NCI-H82 (cell line): ENCODE data around the gene RBM3.
"Not testable (repeated sequence)": the region's sequence is repeated elsewhere in the genome, so short reads cannot be mapped to it uniquely, and the experiment has no call there.

ENCODE experiments used
- DNase-seq: peaks from one replicate; lab custom pipeline; 2025; lab: John Stamatoyannopoulos, UW

The RBM3 gene

DNA sequence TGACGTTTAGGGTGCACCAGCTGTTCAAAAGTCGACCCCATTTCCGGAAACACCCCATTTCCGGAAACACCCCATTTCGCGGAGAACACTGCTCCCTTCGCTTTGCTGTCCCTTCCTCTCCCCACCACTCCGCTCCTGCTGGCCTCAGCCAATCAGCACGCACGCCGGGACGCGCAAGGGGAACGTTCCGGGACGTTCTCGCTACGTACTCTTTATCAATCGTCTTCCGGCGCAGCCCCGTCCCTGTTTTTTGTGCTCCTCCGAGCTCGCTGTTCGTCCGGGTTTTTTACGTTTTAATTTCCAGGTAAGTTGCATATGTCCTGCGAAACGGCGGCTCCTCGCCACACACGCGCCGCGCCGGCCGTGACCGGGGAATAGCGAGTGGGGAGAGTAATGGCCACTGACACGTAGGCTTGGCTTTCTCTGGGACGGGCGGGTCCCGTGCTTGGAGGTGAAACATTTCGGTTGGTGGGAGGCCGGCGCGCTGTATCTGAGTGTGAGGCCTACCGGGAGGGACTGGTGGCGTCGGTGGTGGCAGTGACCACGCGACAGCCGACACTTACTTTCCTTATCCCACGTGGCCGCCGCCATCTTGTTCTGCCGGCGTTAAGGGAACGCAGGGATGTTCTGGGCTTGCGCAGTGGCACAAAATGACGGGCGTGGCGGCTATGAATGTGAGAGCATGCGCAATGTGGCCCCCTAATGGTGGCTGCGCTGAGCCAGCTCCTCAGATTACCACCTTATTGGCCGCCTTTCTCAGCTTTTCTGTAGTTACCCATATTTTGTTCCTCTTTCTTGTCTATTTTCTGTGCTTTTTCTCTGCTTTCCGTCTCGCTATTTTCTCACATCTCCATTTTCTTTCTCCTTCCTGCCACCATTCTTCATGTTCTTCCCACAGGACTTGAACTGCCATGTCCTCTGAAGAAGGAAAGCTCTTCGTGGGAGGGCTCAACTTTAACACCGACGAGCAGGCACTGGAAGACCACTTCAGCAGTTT is at the start of gene RBM3:
Gene RBM3, plus strand, starts transcription at position 215 of the 997 bp plus-strand sequence. Its CDS starts 697 bp downstream, at position 912.
- peak; percentile 97 for DNase-seq

DNA sequence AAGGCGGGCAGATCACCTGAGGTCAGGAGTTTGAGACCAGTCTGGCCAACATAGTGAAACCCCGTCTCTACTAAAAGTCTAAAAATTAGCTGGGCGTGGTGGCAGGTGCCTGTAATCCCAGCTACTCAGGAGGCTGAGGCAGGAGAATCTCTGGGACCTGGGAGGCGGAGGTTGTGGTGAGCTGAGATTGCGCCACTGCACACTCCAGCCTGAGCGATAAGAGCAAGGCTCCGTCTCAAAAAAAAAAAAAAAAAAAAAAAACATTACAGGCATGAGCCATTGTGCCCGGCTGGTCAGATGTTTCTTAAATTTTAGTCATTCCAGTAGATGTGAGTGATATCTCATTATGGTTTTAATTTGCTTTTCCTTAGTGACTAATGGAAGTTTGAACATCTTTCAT is 48.4 kb upstream of the RBM3 start:
- DNase-seq = not testable (repeated sequence)

DNA sequence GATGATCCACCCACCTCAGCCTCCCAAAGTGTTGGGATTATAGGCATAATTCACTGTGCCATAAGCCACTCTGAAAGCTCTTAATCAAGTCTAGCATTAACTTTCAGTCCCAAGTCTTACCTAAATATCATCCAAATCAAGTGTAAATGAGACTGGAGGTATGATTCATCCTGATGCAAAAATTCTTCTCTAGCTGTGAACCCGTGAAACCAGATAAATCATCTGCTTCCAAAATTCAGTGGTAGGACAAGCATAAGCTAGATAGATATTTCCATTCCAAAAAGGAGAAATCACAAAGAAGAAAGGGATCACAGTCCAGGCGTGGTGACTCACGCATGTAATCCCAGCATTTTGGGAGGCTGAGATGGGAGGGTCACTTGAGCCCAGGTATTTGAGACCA is 43.5 kb upstream of the RBM3 start:
- DNase-seq = no peak

DNA sequence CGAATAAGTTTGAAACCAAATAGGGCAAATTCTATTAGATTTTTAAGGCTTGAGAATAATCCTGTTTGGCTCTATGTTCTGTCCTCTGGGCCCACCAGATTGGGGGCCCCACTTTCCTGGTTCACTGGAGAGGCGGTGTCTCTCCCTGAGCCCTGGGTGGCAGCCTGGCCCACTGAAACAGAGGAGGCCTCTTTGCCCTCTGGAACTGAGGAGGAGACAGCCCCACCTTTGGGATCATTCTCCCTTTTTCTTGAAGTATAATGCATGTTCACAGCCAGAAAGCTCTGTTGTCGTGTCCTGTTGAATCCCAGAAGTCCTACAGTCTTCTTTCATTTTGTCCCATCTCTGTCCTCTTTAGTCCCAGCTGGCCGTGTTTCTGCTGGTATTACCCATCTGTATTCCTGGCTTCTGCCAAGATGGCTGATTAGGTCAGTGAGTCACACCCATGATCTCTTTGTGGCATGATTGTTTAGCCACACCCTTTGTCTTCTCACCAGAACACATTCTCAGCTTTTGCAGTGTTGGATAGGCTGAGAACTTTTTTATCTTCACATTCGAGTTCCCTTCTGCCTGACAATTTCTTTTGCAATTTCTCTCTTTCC is 42.8 kb upstream of the RBM3 start:
- DNase-seq = peak; percentile 6

DNA sequence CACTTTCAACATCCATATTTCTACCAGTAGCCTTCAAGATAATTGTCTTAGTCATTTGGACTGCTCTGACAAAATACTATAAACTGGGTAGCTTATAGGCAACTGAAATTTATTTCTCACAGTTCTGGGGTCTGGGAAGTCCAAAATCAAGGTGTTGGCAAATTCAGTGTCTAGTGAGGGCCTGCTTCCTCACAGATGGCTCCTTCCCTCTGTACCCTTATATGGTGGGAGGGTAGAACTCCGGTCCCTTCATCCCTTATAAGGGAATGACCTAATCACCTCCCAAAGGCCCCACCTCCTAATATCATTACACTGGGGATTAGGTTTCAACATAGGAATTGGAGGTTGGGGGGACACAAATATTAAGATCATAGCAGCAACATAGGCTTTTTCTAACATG is 42.1 kb upstream of the RBM3 start:
- peak; percentile 72 for DNase-seq

DNA sequence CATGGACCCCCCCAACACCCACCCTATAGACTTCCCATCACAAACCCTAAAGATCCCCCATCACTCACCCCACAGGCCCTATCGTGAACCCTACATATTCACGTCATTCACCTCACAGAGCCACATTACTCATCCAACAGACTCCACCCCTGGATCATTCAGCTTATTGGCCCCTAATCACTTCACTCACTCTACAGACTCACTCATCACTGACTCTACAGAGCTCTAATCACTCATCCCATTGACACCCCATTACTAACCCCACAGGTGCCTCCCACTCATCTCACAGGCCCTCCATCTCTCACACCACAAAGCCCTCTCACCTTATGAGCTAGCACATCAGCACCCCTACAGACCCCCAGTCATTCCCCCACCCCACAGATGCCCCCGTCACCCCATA is 41.1 kb upstream of the RBM3 start:
- DNase-seq = peak; percentile 6

DNA sequence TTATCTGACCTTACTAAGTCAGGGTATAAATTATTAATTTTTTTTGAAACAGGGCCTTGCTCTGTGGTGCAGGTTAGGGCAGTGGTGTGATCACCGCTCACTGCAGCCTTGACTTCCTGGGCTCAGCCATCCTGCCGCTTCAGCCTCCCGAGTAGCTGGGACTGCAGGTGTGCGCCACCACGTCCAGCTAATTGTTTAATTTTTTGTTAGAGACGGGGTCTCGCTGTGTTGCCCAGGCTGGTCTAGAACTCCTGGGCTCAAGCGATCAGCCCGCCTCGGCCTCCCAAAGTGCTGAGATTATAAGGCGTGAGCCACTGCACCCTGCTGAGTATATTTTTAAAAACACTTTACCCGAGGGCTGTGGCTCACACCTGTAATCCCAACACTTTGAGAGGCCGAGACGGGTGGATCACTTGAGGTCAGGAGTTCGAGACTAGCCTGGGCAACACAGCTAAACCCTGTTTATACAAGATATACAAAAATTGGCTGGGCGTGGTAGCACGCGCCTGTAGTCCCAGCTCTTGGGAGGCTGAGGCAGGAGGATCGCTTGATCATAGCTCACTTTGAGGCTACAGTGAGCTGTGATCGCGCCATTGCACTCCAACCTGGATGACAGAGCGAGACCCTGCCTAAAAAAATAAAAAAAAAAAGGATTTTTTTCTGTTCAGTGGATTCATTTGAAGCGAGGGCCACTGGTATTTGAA is 35.5 kb upstream of the RBM3 start:
- DNase-seq = no peak

DNA sequence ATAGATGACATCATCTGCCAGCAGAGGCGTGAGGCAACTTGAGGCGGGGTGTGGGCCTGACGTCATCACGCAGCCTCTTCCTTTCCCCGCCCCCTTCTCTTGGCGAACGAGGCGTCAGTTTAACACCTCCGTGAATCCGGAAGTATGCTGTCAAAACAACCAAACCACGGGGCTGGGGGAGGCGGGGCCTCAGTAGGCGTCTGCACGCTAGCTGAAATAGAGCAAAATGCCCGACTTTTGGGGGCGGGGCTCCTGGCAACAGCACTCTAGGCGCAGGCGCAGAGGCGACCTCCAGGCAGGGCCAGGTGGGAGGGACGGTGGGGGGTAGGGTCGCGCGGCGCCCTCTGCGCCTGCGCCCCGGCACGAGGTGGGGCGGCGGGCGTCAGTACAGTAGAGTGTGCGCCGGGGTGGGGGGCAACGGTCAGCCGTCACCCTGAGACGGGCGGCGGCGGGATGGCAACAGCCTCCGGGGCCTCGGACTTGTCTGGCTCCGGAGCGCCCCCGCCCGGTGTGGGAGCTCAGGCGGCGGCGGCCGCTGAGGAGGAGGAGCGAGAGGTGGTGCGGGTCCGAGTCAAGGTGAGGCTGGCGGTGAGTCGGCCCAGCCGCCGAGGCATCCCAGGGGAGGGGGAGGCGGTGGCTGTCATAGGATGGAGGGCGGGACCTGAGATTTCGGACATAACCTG is 34.8 kb upstream of the RBM3 start, which contains the start of gene TBC1D25:
Gene TBC1D25, plus strand, starts transcription at position 370 of the 683 bp plus-strand sequence. Its CDS starts 84 bp downstream, at position 454.
- DNase-seq = peak; percentile 99

DNA sequence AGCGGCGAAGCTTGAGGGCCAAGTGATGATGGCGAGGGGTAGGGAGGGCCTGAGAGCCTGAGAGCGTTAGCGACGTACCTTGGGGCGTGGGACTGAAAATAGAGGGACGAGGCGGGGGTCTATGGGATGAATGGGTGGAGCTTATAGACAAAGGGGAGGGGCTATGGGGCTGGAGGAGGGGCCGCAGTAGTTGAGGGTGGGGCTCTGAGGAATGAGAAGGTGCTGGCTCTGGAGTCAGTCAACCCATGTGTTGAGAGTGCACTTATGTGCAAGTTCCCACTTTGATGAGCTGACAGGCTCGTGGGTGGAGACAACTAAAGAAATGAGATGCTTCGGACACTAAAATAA is 34.3 kb upstream of the RBM3 start:
- DNase-seq = peak; percentile 87

DNA sequence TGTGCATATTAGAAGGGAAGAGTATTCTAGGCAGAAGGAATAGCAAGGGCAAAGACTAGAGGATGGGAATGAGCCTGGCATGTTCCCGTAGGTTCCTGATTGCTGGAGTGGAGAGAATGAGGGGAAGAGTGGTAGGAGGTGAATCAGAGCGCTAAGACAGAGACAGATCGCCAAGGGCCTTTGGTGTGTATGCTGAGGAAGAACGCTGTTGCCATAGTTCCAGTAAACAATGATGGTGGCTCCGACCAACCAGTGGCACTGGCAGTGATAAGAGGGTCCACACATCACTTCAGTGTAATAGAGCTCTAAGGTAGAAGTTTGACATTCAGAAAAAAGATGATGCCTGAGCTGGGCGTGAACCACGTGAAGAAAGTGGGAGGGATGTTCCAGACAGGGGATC is 33.8 kb upstream of the RBM3 start:
- no peak for DNase-seq

DNA sequence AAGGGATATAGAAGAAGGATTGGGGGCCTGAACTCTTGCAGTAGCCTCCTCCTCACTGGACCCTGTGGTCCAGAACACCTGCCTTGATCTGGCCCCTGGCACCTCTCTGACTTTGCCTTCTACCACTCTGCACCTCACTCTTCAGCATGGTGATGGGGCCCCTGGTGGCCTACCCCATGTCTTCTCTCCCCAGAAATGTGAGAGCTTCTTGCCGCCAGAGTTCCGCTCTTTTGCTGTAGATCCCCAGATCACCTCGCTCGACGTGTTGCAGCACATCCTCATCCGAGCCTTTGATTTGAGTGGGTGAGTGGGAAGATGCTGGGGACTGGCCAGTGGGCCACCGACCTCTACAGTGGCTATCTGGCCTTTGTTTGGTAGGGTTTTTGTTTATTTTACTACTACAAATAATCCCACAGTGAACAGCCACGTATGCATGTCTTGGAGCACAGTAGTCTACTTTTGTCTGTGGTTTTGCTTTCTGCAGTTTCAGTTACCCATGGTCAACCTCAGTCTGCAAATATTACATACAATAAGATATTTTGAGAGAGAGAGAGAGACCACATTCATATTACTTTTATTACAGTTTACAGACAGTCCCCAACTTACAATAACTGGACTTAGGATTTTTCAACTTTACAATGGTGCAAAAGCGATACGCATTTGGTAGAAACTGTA is 33.0 kb upstream of the RBM3 start:
- no peak for DNase-seq

DNA sequence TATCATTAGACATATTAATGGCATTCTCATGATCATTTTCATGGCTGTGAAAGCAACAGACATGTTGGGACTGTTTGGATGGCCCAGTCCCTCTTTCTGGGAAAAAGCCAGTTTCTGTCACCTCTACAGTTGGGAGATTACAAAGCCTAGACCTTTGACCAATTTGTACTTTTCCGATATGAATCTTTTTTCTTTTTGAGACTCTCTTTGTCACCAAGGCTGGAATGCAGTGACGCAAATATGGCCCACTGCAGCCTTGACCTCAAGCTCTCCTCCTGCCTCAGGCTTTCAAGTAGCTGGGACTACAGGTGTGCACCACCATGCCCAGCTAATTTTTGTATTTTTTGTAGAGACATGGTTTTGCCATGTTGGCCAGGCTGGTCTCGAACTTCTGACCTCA is 25.4 kb upstream of the RBM3 start:
- no peak for DNase-seq

DNA sequence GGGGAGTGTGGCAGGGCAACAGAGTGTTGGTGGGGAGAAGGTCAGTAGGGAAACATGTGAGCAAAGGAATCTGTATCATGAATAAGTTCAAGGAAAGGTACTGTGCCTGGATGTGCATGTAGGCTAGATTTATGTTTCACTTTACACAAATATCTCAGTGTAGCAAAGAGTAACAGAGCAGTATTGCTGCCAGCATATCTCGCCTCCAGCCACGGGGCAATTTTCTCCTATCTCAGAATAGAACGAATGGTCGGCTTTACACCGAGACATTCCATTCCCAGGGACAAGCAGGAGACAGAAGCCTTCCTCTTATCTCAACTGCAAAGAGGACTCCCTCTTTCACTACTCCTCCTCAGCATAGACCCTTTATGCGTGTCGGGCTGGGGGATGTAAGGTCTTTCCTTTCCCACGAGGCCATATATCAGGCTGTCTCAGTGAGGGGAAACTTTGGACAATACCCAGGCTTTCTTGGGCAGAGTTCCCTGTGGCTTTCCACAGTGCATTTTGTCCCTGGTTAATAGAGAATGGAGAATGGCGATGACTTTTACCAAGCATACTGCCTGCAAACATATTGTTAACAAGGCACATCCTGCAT is 18.5 kb upstream of the RBM3 start:
- DNase-seq = not testable (repeated sequence)

DNA sequence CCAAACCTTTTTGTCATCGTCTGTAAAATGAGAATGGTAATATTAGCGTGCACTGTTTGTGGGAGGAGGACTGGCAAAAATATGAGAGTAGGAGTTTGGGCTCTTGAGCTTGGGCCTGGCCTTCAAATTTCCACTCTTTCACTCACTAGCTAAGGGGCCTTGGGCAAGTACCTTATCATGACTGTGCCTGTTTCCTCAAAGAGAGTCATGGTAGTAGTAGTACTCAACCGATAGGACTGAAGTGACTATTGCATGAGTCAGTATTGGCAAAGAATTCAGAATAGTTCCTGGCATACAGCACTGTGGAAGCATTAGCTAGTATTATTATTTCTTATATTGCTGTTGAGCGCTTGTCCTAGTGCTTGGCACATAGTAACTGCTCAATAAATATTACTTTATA is 16.0 kb upstream of the RBM3 start:
- DNase-seq = no peak

DNA sequence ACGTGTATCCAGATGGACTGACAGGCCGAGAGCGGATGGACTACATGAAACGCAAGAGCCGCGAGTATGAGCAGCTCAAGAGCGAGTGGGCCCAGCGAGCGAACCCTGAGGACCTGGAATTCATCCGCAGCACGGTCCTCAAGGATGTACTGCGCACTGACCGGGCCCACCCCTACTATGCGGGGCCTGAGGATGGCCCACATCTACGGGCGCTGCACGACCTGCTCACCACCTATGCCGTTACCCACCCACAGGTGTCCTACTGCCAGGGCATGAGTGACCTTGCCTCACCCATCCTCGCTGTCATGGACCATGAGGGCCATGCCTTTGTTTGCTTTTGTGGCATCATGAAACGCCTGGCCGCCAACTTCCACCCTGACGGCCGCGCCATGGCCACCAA is 14.6 kb upstream of the RBM3 start:
- no peak for DNase-seq

DNA sequence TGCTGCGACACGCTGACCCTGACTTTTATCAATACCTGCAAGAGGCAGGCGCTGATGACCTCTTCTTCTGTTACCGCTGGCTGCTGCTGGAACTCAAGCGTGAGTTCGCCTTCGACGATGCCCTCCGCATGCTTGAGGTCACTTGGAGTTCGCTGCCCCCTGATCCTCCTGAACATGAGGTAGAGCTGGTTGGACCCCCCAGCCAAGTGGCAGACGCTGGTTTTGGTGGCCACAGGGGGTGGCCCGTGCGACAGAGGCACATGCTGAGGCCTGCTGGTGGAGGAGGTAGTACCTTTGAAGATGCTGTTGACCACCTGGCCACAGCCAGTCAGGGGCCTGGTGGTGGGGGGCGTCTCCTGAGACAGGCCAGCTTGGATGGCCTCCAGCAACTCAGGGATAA is 14.2 kb upstream of the RBM3 start:
- no peak for DNase-seq

DNA sequence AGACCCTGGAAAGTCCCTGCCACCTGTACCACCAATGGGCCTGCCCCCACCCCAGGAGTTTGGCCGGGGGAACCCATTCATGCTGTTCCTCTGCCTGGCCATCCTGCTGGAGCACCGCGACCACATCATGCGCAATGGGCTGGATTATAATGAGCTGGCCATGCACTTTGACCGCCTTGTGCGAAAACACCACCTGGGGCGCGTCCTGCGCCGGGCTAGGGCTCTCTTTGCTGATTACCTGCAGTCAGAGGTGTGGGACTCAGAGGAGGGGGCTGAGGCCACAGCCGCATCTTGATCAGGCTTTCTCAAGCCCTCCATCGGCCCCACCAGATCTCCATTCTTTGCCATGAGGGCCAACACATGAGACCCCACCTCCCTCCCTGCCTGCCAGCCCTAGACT is 13.6 kb upstream of the RBM3 start:
- DNase-seq = no peak

DNA sequence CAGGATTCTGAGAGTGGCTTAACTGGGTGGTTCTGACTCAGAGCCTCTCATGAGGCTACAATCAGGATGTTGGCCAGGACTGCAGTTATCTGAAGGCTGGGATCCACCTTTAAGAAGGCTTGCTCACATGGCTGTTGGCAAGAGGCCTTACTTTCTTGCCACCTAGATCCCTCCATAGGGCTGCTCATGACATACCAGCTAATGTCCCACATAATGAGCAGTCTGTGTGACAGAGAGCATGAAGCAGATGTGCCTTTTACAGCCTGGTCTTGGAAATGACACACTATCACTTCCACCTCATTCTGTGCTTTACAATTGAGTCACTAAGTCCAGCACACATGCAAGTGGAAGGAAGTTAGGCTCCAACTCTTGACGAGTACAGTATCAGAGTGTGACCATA is 4.3 kb upstream of the RBM3 start:
- DNase-seq = no peak

DNA sequence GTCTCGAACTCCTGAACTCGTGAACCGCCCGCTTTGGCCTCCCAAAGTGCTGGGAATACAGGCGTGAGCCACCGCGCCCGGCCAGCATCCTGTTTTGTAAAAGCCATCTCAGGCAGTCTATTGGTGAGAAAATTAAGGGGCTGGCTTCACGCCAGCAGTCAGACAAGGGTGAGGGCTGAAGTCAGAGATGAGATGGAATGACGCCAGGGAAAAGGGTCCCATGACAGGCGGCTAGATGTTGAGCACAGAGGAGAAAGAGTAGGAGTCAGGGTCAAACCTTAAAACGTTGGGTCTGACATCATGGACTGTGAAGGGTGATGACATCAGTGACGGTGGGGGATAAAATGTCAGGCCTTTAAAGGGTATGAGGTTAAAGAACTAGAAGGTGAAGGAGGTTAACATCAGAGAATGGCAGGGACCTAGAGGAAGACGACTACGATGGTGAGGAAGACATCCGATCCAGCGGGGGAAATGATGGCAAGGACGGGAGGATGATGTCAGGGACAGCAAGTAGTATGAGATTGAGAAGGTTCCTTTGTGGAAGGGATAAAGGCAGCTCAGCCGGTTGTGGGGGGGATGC is 504 bp upstream of the RBM3 start:
- peak; percentile 68 for DNase-seq

DNA sequence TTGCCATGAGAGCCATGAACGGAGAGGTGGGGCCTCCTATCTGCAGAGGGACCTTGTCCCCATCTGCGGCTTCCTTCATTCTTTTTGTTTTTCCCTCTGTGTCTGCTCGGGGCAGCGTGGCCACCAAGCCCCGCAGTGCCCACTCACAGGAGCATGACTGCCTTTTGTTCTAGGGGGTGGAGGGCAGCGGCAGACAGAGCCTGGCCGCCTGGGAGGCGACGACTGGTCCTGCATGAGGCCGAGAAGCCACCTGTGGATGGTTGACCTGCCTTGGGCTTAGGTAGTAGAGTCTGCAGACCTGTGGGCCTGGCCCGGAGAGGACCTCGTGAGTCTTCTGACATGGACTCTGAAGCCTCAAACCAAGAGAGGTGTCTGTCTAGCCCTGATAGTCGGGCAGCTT is 1.4 kb downstream of the RBM3 start:
- no peak for DNase-seq

DNA sequence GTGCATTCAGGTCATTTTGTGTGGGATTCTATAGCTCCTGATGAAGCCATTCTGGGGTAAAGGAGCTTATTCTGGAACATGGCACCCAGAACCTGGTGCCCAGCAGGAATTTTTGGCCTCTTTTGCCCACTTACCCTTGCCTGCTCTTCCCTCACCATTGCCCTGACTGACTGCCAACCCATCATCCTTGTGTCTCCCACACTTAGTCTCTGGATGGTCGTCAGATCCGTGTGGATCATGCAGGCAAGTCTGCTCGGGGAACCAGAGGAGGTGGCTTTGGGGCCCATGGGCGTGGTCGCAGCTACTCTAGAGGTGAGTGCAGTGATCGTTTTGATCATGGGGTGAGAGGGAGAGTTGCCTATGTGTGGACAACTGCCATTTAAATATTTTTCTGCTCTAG is 1.8 kb downstream of the RBM3 start:
- DNase-seq = no peak
